ENCODE measurements around the gene CENPK. TPM values are rescaled to one million over a fixed set of nuclear protein-coding genes. Genes with fewer than 3 reads are reported as not detected.

The CENPK gene
- polyA plus RNA-seq, 1 donor from 2014 or later: 5.6 TPM

DNA sequence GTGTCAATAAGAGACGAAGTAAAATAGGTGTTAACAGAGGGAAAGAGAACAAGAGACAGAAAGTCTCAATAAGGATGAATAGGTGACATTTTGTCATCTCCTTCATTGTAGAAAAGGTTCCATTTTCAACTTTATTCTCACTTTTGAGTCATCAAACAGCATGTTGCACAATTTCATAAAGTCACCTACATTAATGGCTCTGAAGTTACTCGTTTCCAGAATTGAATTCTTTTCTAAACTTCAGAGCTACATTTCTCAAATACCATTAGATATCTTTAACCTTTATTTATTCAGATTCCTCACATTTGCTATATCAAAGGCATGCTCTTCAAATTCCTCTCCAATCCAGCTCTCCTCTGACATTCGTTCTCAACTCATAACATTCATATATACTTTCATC is 94.3 kb downstream of the CENPK start:
- no peak overlapping the region for H3K4me2 ChIP-seq (ENCODE audit: low read length)
- no peaks in the 10 kb centered on the region for H3K79me2 ChIP-seq (replicated peaks; ENCODE audit: insufficient read depth, low read length)
- H3K9ac ChIP-seq (ENCODE audit: low read length): no peak overlapping the region
- no peak overlapping the region for H3K27ac ChIP-seq (ENCODE audit: low read length)
- TF ChIP-seq EZH2 (IDR thresholded peaks at IDR 0.05; ENCODE audit: borderline replicate concordance, insufficient read depth, low read length, poor library complexity, severe bottlenecking) (no peak), MXI1 (conservative IDR thresholded peaks at IDR 0.05; ENCODE audit: poor library complexity, severe bottlenecking) (no peak), RAD21 (conservative IDR thresholded peaks at IDR 0.05) (no peak), POLR2AphosphoS5 (IDR thresholded peaks at IDR 0.05) (no peak), SMC3 (conservative IDR thresholded peaks at IDR 0.05; ENCODE audit: poor library complexity) (no peak), EP300 (conservative IDR thresholded peaks at IDR 0.05; ENCODE audit: poor library complexity, severe bottlenecking) (no peak), TAF1 (IDR thresholded peaks at IDR 0.05; ENCODE audit: low read depth) (no peak)
- TF ChIP-seq, protein P1, sequence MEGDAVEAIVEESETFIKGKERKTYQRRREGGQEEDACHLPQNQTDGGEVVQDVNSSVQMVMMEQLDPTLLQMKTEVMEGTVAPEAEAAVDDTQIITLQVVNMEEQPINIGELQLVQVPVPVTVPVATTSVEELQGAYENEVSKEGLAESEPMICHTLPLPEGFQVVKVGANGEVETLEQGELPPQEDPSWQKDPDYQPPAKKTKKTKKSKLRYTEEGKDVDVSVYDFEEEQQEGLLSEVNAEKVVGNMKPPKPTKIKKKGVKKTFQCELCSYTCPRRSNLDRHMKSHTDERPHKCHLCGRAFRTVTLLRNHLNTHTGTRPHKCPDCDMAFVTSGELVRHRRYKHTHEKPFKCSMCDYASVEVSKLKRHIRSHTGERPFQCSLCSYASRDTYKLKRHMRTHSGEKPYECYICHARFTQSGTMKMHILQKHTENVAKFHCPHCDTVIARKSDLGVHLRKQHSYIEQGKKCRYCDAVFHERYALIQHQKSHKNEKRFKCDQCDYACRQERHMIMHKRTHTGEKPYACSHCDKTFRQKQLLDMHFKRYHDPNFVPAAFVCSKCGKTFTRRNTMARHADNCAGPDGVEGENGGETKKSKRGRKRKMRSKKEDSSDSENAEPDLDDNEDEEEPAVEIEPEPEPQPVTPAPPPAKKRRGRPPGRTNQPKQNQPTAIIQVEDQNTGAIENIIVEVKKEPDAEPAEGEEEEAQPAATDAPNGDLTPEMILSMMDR (IDR thresholded peaks at IDR 0.05; ENCODE audit: poor library complexity, severe bottlenecking): no peak
- TF ChIP-seq, protein P2, sequence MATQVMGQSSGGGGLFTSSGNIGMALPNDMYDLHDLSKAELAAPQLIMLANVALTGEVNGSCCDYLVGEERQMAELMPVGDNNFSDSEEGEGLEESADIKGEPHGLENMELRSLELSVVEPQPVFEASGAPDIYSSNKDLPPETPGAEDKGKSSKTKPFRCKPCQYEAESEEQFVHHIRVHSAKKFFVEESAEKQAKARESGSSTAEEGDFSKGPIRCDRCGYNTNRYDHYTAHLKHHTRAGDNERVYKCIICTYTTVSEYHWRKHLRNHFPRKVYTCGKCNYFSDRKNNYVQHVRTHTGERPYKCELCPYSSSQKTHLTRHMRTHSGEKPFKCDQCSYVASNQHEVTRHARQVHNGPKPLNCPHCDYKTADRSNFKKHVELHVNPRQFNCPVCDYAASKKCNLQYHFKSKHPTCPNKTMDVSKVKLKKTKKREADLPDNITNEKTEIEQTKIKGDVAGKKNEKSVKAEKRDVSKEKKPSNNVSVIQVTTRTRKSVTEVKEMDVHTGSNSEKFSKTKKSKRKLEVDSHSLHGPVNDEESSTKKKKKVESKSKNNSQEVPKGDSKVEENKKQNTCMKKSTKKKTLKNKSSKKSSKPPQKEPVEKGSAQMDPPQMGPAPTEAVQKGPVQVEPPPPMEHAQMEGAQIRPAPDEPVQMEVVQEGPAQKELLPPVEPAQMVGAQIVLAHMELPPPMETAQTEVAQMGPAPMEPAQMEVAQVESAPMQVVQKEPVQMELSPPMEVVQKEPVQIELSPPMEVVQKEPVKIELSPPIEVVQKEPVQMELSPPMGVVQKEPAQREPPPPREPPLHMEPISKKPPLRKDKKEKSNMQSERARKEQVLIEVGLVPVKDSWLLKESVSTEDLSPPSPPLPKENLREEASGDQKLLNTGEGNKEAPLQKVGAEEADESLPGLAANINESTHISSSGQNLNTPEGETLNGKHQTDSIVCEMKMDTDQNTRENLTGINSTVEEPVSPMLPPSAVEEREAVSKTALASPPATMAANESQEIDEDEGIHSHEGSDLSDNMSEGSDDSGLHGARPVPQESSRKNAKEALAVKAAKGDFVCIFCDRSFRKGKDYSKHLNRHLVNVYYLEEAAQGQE (IDR thresholded peaks at IDR 0.05; ENCODE audit: borderline replicate concordance): no peak
- H3K4me3 ChIP-seq (ENCODE audit: low read length): no peak overlapping the region
- no peak overlapping the region for H2AFZ ChIP-seq (ENCODE audit: low read depth, low read length)
- H3K9me3 ChIP-seq (ENCODE audit: low read length): no peaks in the 10 kb centered on the region
- no peaks in the 10 kb centered on the region for H4K20me1 ChIP-seq (ENCODE audit: insufficient read depth)
- H3K36me3 ChIP-seq (ENCODE audit: insufficient read depth, low read length): no peaks in the 10 kb centered on the region
- no peaks in the 10 kb centered on the region for H3F3A ChIP-seq (ENCODE audit: insufficient read depth, low read length, poor library complexity, severe bottlenecking)
- H3K27me3 ChIP-seq (ENCODE audit: insufficient read depth, low read depth, low read length): no peaks in the 10 kb centered on the region
- H3K9me2 ChIP-seq (ENCODE audit: insufficient read depth, low read length): no peaks in the 10 kb centered on the region

Small RNA genes lying within 50 kb of the gene (small RNA-seq; reads per million reads assigned to genes)
- 0 reads per million in 3 experiments for gene RNU6-540P

Other genes starting within 250 kb of the CENPK start
- 0.46 and 0.58 TPM in 2 replicates for gene ADAMTS6, start 81.2 kb downstream of the CENPK start, polyA plus RNA-seq
- 118 and 121 TPM in 2 replicates for gene PPWD1, start 128 bp upstream of the CENPK start, polyA plus RNA-seq
- gene TRIM23, start 61.2 kb upstream of the CENPK start, polyA plus RNA-seq: 28.2 and 29.0 TPM in 2 replicates
- gene SHLD3, start 61.9 kb upstream of the CENPK start, polyA plus RNA-seq: 20.9 and 26.8 TPM in 2 replicates
- gene TRAPPC13, start 61.9 kb upstream of the CENPK start, polyA plus RNA-seq: 80.3 and 95.0 TPM in 2 replicates
- 9.3 and 9.6 TPM in 2 replicates for gene SGTB, start 158.9 kb upstream of the CENPK start, polyA plus RNA-seq
- gene NLN, start 159.0 kb upstream of the CENPK start, polyA plus RNA-seq: 13.7 and 18.7 TPM in 2 replicates